ENCODE data around the gene ZCCHC2. TPM values are rescaled to one million over a fixed set of nuclear protein-coding genes. Genes with fewer than 3 reads are reported as not detected.

Gene ZCCHC2
- total RNA-seq, 1 experiment from 2014 or later: 9.8 TPM

DNA sequence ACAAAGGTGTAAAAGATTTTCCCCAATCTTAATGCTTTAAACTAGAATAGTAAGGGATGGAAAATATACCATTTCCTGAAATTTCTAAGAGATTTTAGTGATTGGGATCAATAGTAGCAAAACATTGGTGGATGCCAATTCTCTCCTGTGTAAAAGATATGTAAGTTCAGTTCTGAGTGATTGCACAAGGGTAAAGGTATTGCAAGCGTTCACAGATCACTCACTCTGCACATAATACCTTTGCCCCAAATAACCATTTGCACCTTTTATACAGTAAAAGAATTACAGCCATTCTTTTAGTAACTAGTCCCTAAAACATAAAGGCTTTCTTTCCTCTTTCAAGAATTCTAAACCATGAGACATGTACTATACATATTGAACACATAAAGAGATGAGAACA, 13.0 kb upstream of the ZCCHC2 start:
- no peak for DNase-seq (ENCODE audit: extremely low read depth, low read depth)

DNA sequence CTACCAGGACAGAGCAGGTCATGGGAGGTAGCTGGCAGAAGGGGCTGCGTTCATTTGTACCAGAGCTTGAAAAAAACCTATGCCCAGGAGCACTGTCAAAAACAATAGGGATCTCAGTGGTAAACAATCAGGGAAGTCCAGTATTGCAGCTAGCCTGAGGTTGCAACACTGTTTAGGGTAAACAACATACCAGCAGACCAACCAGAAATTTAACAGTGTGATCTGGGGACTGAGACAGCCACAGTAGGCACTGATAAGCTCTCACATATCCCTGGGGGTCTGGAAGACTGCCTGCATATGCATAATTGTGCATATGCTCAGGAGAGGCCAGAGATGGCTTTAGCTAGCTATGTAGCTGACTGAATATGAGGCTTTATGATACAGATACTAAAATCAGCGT, 12.0 kb upstream of the ZCCHC2 start:
- DNase-seq (ENCODE audit: extremely low read depth, low read depth): no peak

DNA sequence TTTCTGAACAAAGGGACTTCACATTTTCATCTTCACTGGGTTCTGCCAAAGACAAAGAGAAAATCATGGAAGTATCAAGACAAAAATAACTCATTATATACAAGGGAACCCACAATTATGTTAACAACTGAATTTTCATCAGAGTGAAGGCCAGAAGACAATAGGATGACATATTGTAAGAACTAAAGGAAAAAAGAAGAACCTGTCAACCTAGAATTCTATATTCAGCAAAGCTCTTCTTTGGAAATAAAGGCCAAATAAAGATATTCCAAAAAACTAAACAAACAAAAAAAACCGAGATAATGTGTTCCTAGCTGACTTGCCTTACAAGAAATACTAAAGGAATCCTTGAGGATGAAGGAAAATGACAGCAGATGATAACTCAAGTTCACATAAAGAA, 10.3 kb upstream of the ZCCHC2 start:
- no peak for DNase-seq (ENCODE audit: extremely low read depth, low read depth)

DNA sequence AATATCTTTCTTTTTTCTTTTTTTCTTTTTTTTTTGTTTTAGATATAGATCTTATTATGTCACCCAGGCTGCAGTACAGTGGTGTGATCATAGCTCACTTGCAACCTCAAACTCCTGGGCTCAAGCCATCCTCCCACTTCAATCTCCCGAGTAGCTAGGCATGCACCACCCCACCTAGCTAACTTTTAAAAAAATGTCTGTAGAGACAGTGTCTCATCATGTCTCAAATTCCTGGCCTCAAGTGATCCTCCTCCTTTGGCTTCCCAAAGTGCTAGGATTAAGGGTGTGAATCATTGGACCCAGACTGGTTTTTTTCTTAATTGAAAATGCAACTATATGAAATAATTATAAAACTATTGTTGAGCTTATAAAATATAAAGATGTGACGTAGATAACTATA, 9.8 kb upstream of the ZCCHC2 start:
- no peak for DNase-seq (ENCODE audit: extremely low read depth, low read depth)

DNA sequence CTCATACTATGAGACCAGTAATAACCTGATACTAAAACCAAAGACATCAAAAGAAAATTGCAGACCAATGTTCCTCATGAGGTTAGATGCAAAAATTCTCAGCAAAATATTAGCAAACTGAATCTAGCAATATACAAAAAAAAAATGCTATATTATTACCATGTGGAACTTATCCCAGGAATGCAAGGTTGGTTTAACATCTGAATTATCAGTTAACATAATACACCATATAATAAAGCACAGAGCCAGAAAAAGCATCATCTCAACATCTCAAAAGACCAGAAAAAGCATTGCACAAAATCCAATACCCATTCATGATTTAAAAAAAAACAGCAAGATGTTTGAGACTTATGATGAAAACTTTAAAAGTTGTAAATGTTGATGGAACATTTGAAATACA, 8.3 kb upstream of the ZCCHC2 start:
- no peak for DNase-seq (ENCODE audit: extremely low read depth, low read depth)

DNA sequence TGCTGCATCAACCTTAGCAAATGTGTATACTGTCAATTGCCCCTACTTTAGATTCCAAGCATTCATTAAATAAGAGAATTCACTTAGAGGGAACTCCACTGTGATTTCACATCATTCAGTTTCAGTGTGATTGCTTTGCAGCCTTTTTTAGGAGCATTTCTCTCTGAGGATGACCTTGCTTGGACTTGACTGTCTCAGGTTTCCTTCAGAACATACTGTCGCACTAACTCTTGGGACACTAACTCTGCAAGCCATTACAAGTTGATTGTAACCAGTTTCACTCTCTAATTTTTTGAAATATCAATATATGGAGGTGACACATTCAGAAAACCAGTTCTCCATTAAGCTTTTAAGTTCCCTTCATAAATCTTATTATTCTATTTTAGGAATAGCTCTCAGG, 6.6 kb upstream of the ZCCHC2 start:
- no peak for DNase-seq (ENCODE audit: extremely low read depth, low read depth)

DNA sequence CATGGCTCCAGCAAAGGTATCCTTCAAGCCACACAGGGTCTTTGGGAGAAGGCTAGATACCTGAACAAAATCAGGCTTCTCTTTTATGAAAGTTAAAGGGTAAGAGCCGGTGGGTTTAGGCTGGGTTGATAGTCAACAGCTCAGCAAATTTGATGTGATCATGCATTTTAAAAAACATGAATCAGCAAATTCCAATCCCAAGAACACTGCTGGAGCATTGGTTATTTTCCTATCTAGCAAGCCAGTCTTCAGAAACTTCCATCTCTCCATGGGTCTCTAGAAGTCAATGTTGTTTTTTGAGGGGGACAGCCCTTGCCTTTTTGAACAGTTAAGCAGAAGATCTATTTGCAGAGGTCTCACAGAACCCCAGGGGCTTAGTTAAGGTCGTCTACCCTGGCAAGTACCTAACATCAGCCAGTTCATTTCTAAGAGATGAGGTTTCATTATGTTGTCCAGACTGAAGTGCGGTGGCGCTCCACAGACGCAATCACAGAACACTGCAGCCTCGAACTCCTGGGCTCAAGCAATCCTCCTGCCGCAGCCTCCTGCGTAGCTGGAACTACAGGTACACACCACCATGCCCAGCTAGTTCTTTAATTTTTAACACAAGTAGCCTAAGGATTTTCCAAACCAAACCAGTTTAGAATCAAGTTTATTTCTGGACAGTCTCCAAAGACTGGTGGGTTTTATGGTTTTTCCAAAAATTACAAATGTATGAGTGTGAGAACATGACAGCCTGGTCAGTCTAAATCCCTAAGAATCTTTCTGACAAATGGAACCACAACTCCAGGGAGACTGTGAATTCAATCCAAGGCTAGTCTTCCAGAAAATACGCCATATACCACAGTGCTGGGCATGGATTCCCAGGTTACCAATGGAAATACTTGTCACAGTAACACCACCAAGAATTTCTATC, 4.1 kb upstream of the ZCCHC2 start:
- DNase-seq (ENCODE audit: extremely low read depth, low read depth): no peak

DNA sequence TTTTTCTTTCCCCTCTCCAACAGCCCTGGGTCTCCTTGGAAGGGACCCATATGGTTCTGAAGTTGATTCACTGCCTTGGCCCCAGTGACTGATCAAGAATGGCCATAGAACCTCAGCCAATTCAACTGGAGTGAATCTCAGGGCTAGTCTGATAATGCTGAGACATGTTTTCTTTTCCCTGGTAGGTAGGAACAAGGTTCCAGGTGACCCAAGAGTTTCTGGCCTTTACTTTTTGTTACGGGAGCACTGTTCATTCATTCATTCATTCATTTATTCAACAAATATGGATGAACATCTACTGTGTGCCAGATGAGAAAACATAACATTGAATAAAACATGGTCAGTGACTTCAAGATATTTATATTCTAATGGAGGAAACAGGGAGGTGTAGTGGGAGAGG, 3.1 kb upstream of the ZCCHC2 start:
- no peak for DNase-seq (ENCODE audit: extremely low read depth, low read depth)

DNA sequence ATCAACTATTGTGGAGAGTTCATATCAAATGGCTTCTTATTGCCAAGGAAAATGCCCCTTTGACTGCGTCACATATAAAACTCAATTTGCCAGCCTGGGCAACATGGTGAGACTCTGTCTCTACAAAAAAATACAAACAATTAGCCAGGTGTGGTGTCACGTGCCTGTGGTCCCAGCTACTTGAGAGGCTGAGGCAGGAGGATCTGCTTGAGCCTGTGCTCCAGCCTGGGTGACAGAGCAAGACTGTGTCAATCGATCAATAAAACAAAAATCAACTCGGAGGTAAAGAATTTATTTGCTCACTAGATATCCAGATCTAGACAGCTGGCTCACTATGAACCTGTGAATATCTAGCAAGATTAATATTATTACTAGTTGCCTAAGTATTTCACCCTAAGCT, 1.7 kb upstream of the ZCCHC2 start:
- DNase-seq (ENCODE audit: extremely low read depth, low read depth): no peak

DNA sequence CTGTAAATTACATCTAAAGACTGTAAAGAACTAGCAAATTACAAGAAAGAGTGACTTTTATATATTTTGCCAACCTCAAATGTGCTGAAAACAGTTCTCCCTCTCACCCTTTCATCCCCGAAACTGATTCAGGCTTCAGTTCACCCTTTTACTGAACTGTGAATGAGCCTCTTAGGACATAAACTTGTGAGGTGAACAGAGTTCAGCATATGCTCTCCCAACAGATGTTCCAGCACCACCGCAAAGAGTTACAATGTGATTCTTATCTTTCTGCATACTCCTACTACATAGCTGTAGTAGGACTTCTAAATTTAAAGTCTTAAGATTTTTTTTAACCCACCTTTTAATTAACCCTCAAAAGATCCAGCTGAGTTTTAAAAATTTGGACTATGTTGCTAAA, 1.2 kb upstream of the ZCCHC2 start:
- DNase-seq (ENCODE audit: extremely low read depth, low read depth): no peak

DNA sequence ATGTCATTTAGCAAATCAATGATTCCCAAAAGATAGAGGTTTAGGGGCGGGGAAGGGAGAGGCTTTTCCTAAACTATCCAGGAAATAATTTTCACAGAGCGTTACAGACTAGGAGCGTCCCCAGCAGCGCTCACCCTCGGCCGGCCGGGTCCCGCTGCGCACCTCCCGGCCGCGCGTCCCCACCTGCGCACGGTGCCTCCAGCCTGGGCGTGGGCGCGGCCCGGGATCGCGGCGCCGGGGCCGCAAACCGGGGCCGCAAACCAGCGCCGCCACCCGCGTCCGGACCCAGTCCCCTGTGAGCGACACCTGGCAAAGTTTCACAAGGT, 684 bp upstream of the ZCCHC2 start:
- no peak for DNase-seq (ENCODE audit: extremely low read depth, low read depth)

DNA sequence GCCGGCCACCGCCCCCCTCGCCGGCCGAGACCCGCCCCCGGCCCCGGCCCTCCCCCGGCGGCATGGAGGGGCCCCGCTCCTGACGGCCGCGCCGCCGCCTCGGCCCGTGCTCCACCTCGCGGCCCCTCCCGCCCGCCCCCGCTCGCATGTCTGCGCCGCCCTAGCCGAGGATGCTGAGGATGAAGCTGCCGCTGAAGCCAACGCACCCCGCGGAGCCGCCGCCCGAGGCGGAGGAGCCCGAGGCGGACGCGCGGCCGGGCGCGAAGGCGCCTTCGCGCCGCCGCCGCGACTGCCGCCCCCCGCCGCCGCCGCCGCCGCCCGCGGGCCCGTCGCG, 397 bp downstream of the ZCCHC2 start:
- no peak for DNase-seq (ENCODE audit: extremely low read depth, low read depth)

DNA sequence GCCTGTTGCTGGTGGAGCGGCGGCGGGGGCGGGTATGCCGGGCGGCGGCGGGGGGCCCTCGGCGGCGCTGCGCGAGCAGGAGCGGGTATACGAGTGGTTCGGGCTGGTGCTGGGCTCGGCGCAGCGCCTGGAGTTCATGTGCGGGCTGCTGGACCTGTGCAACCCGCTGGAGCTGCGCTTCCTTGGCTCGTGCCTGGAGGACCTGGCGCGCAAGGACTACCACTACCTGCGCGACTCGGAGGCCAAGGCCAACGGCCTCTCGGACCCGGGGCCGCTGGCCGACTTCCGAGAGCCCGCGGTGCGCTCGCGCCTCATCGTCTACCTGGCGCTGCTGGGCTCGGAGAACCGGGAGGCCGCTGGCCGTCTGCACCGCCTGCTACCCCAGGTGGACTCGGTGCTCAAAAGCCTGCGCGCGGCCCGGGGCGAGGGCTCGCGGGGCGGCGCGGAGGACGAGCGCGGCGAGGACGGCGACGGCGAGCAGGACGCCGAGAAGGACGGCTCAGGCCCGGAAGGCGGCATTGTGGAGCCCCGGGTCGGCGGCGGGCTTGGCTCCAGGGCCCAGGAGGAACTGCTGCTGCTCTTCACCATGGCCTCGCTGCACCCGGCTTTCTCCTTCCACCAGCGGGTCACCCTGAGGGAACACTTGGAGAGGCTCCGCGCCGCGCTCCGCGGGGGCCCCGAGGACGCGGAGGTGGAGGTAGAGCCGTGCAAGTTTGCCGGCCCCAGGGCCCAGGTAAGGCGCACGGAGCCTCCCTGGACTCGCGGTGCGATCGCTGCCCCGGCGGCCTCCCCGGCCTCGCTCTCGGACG, 1.0 kb downstream of the ZCCHC2 start:
- DNase-seq (ENCODE audit: extremely low read depth, low read depth): no peak

DNA sequence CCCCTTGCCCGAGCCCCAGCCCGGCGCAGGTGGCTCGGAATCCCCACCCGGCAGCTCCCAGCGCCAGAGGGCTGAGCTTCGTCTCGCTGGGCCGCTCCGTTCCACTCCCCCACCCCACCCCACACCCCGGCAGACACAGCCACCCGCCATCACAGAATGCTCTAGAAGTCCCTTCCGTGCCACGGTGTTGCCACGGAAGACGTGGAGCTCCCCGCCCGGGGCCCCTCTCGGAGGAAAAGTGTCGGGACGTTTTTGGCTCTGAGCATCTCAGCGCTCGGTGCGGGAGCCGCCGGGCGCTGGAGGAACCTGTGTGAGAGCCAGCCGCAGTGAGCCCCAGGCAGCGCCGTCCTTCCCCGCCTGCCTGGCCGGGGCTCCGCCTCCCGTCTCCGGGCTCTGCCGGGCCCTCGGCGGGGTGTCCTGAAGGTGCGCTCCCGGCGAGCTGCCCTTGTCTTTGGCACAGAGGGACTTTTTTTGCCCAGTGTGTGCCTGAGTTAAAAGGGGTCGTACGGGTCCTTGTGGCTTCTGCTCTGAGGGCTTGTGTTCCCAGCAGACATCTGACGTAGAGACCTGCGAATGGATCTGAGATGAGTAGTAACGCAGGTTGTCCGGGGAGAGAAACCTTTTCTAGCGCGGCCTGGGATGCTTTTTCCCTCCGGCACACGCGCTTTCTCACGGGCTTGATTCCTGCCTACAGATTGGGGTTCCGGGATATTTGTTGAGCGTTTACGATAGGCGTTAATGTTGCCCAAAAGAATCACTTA, 1.8 kb downstream of the ZCCHC2 start:
- no peak for DNase-seq (ENCODE audit: extremely low read depth, low read depth)

DNA sequence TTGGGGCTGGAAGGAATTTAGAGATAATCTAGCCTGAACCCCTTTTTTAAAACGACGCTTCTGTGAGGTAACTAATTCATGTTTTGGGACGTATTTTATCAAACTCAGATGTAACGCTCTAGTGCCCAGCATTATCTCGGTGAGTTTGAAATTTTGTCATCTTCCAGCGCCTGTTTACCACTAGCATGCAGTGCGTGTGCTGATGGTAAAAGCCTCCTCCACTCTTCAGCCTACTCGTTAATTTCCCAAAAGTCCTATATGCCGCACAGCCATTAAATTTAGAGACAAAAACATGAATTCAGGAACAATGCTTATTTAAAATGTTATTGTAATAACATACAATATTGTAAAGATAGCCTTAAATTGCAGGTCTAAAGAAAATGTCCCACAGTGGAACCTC, 2.8 kb downstream of the ZCCHC2 start:
- no peak for DNase-seq (ENCODE audit: extremely low read depth, low read depth)

DNA sequence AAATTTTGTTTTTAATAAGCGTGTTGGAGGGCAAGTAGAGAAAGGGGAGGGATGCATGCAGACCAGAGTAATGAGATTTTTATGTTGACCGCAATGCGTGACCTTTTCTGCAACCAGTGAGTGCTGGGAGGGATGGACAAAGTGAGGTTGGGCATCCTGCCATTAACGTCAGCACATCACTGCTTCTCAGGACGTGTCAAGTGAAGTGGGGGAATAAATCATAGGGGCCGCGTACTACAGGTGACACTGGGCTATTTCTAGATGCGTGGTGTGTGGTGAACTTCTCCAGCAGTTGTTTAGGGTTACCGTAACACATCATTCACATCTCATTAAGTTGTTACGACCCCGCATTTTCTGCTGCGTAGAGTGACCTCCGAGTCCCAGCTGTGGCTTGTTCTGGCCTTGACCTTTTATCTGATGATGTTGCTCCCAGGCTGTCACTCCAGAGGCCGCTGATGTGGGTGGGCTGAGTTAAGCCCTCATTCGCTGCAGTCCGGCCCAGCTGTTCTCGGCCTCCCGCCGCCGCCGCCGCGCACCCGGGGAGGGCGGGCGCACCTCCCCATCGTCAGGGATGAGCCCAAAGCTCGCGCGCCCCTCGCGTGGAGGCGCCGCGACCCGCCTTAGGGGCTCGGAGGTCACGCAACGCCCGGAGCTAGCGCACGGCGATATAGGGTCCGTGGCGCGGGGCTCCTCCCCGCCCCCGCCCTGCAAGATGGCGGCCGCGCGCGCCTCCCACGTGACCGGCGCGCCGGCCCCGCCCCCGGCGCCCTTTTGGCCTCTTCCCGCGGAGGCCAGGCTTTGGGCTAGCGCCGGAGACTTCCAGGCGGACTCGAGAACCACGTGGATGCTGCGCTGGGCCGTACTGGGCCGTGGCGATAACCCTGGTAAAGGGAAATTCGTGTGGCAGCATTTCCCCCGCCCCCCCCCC, 3.5 kb downstream of the ZCCHC2 start:
- DNase-seq (ENCODE audit: extremely low read depth, low read depth): peak; percentile 67

DNA sequence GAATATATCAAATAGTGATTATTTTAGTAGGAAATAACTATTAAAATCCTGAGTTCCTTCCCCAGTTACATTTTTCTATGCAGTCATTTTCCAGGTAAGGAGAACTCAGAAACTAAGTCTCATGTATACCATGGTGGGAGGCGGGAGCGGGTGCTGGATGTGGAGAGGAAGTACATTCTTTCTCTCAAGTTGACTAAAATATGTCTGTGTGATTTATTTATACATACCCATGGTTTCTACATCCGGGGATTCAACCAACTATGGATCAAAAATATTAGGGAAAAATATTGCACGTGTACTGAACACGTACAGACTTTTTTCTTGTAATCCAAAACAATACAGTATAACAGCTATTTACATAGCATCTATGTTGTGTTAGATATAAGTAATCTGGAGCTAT, 6.8 kb downstream of the ZCCHC2 start:
- DNase-seq (ENCODE audit: extremely low read depth, low read depth): no peak

DNA sequence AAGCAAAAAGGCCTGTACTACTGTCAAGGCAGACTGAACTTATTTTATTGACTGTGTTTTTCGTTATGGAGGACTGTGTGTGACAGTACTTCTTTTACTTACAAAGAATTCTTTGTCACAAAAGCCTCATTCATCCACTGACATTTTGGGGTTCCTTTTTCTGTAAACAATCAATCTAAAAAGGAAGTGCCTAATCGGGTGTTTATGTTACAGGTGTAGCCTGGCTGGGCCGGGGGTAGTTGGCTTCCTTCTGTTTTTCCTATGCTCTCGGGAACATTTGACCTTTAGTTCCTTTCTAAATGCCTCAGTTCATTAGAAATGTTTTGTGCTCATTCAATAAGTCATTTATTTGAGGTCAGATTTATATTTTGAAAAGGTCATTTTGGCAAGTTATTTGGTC, 8.3 kb downstream of the ZCCHC2 start:
- DNase-seq (ENCODE audit: extremely low read depth, low read depth): no peak

DNA sequence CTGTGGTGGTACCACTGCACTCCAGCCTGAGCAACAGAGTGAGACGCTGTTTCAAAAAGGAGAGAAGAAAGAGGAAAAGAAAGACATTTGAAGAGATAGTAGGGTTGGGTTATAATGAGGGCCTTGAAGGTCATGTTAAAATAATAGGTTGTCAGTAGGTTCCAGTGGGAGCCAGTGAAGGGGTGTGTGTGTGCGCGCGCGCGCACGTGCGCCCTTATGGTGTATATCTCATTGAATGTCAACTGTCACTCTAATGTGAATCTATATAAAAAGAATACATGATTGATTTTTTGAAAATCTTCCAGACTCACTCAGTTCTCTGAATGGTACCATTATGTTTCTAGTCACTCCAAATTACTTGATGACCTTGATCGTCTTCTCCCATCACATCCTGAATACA, 9.1 kb downstream of the ZCCHC2 start:
- no peak for DNase-seq (ENCODE audit: extremely low read depth, low read depth)

DNA sequence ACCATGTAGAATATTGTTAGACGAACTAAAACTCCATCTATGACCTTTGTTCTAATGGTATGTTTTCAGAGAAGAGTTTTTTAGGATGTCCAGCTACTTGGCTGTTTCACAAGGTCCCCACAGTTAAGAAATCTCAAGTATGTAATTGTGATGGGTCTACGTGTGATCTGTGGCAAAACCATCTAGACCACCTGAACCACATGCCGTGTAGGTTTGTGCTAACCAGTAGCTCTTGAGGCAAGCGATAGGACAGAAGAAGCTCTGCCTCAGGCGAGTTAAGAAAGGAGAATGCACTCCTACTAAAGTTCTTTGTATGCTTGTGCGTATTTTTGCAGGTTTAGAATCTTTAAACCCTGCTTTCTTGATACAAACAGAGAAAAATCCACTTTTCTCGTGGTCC, 13.2 kb downstream of the ZCCHC2 start:
- no peak for DNase-seq (ENCODE audit: extremely low read depth, low read depth)
